ENCODE data around the gene RPRD2.
"Not testable (repeated sequence)": the region's sequence is repeated elsewhere in the genome, so short reads cannot be mapped to it uniquely, and the experiment has no call there.

Gene RPRD2

GRCh38 chr1:150389650-150390049, 25.7 kb downstream of the RPRD2 start:
- no peaks in the 10 kb centered on the region for H3K9me3 ChIP-seq (ENCODE audit: control insufficient read depth in 2 of 2, low read length in 2 of 2)
- no peaks in the 10 kb centered on the region for H3K4me1 ChIP-seq (ENCODE audit: control insufficient read depth, insufficient read depth, low read length)

GRCh38 chr1:150392627-150393026, 28.7 kb downstream of the RPRD2 start:
- H3K27me3 ChIP-seq (ENCODE audit: control insufficient read depth in 1 of 2, insufficient read depth in 2 of 2, low read length in 2 of 2), result no peaks in the 10 kb centered on the region
- H3K9me3 ChIP-seq (ENCODE audit: control insufficient read depth in 2 of 2, low read length in 2 of 2), result no peaks in the 10 kb centered on the region
- no peak overlapping the region for H3K27ac ChIP-seq (ENCODE audit: low read length)
- no peaks in the 10 kb centered on the region for H3K36me3 ChIP-seq (ENCODE audit: control insufficient read depth in 2 of 2, insufficient read depth in 2 of 2, low read length in 2 of 2)
- H3K4me3 ChIP-seq (ENCODE audit: low read length in 2 of 2), result no peak overlapping the region
- H3K9ac ChIP-seq (ENCODE audit: low read length in 2 of 2), result no peak overlapping the region
- no peaks in the 10 kb centered on the region for H3K4me1 ChIP-seq (ENCODE audit: control insufficient read depth, insufficient read depth, low read length)

More at GRCh38 chr1:150389650-150390049, 25.7 kb downstream of the RPRD2 start:
- Histone ChIP-seq H3K36me3 (ENCODE audit: control insufficient read depth in 2 of 2, insufficient read depth in 2 of 2, low read length in 2 of 2) (no peaks in the 10 kb centered on the region), H3K27ac (ENCODE audit: low read length) (no peak overlapping the region), H3K4me3 (ENCODE audit: low read length in 2 of 2) (no peak overlapping the region), H3K27me3 (ENCODE audit: control insufficient read depth in 1 of 2, insufficient read depth in 2 of 2, low read length in 2 of 2) (no peaks in the 10 kb centered on the region), H3K9ac (ENCODE audit: low read length in 2 of 2) (no peak overlapping the region)

GRCh38 chr1:150395115-150395514, 31.2 kb downstream of the RPRD2 start:
- not testable (repeated sequence) for H3K9me3 ChIP-seq (ENCODE audit: control insufficient read depth in 2 of 2, low read length in 2 of 2); H3K27me3 ChIP-seq (ENCODE audit: control insufficient read depth in 1 of 2, insufficient read depth in 2 of 2, low read length in 2 of 2); H3K36me3 ChIP-seq (ENCODE audit: control insufficient read depth in 2 of 2, insufficient read depth in 2 of 2, low read length in 2 of 2); H3K27ac ChIP-seq (ENCODE audit: low read length); H3K9ac ChIP-seq (ENCODE audit: low read length in 2 of 2); H3K4me1 ChIP-seq (ENCODE audit: control insufficient read depth, insufficient read depth, low read length); H3K4me3 ChIP-seq (ENCODE audit: low read length in 2 of 2)

GRCh38 chr1:150397392-150398032, 33.6 kb downstream of the RPRD2 start:
- Histone ChIP-seq H3K27me3 (ENCODE audit: control insufficient read depth in 1 of 2, insufficient read depth in 2 of 2, low read length in 2 of 2) (no peaks in the 10 kb centered on the region), H3K27ac (ENCODE audit: low read length) (no peak overlapping the region), H3K36me3 (ENCODE audit: control insufficient read depth in 2 of 2, insufficient read depth in 2 of 2, low read length in 2 of 2) (no peaks in the 10 kb centered on the region), H3K9me3 (ENCODE audit: control insufficient read depth in 2 of 2, low read length in 2 of 2) (no peaks in the 10 kb centered on the region), H3K4me3 (ENCODE audit: low read length in 2 of 2) (no peak overlapping the region), H3K9ac (ENCODE audit: low read length in 2 of 2) (no peak overlapping the region), H3K4me1 (ENCODE audit: control insufficient read depth, insufficient read depth, low read length) (no peaks in the 10 kb centered on the region)

GRCh38 chr1:150404465-150404864, 40.5 kb downstream of the RPRD2 start:
- H3K27me3 ChIP-seq (ENCODE audit: control insufficient read depth in 1 of 2, insufficient read depth in 2 of 2, low read length in 2 of 2), result no peaks in the 10 kb centered on the region
- H3K36me3 ChIP-seq (ENCODE audit: control insufficient read depth in 2 of 2, insufficient read depth in 2 of 2, low read length in 2 of 2), result no peaks in the 10 kb centered on the region
- H3K9me3 ChIP-seq (ENCODE audit: control insufficient read depth in 2 of 2, low read length in 2 of 2), result no peaks in the 10 kb centered on the region
- no peak overlapping the region for H3K9ac ChIP-seq (ENCODE audit: low read length in 2 of 2)
- H3K4me3 ChIP-seq (ENCODE audit: low read length in 2 of 2), result no peak overlapping the region
- H3K27ac ChIP-seq (ENCODE audit: low read length), result no peak overlapping the region
- no peaks in the 10 kb centered on the region for H3K4me1 ChIP-seq (ENCODE audit: control insufficient read depth, insufficient read depth, low read length)

- Histone ChIP-seq H3K9me3 (ENCODE audit: control insufficient read depth in 2 of 2, low read length in 2 of 2) (no peaks in the 10 kb centered on the region), H3K27ac (ENCODE audit: low read length) (no peak overlapping the region), H3K36me3 (ENCODE audit: control insufficient read depth in 2 of 2, insufficient read depth in 2 of 2, low read length in 2 of 2) (no peaks in the 10 kb centered on the region), H3K27me3 (ENCODE audit: control insufficient read depth in 1 of 2, insufficient read depth in 2 of 2, low read length in 2 of 2) (no peaks in the 10 kb centered on the region), H3K4me3 (ENCODE audit: low read length in 2 of 2) (no peak overlapping the region), H3K9ac (ENCODE audit: low read length in 2 of 2) (no peak overlapping the region), H3K4me1 (ENCODE audit: control insufficient read depth, insufficient read depth, low read length) (no peaks in the 10 kb centered on the region)
These were observed 41.7 kb downstream of the RPRD2 start for GRCh38 chr1:150405660-150406059.

- Histone ChIP-seq H3K9me3 (ENCODE audit: control insufficient read depth in 2 of 2, low read length in 2 of 2) (no peaks in the 10 kb centered on the region), H3K9ac (ENCODE audit: low read length in 2 of 2) (no peak overlapping the region), H3K4me3 (ENCODE audit: low read length in 2 of 2) (no peak overlapping the region), H3K27me3 (ENCODE audit: control insufficient read depth in 1 of 2, insufficient read depth in 2 of 2, low read length in 2 of 2) (no peaks in the 10 kb centered on the region), H3K27ac (ENCODE audit: low read length) (no peak overlapping the region), H3K4me1 (ENCODE audit: control insufficient read depth, insufficient read depth, low read length) (no peaks in the 10 kb centered on the region), H3K36me3 (ENCODE audit: control insufficient read depth in 2 of 2, insufficient read depth in 2 of 2, low read length in 2 of 2) (no peaks in the 10 kb centered on the region)
These were observed 42.5 kb downstream of the RPRD2 start for GRCh38 chr1:150406483-150406882.

GRCh38 chr1:150407330-150407729, 43.4 kb downstream of the RPRD2 start:
- Histone ChIP-seq H3K4me3 (ENCODE audit: low read length in 2 of 2) (no peak overlapping the region), H3K9ac (ENCODE audit: low read length in 2 of 2) (no peak overlapping the region), H3K9me3 (ENCODE audit: control insufficient read depth in 2 of 2, low read length in 2 of 2) (no peaks in the 10 kb centered on the region), H3K27me3 (ENCODE audit: control insufficient read depth in 1 of 2, insufficient read depth in 2 of 2, low read length in 2 of 2) (no peaks in the 10 kb centered on the region), H3K4me1 (ENCODE audit: control insufficient read depth, insufficient read depth, low read length) (no peaks in the 10 kb centered on the region), H3K27ac (ENCODE audit: low read length) (no peak overlapping the region), H3K36me3 (ENCODE audit: control insufficient read depth in 2 of 2, insufficient read depth in 2 of 2, low read length in 2 of 2) (no peaks in the 10 kb centered on the region)

- Histone ChIP-seq H3K27me3 (ENCODE audit: control insufficient read depth in 1 of 2, insufficient read depth in 2 of 2, low read length in 2 of 2) (no peaks in the 10 kb centered on the region), H3K4me3 (ENCODE audit: low read length in 2 of 2) (no peak overlapping the region), H3K27ac (ENCODE audit: low read length) (no peak overlapping the region), H3K9ac (ENCODE audit: low read length in 2 of 2) (no peak overlapping the region), H3K4me1 (ENCODE audit: control insufficient read depth, insufficient read depth, low read length) (no peaks in the 10 kb centered on the region), H3K36me3 (ENCODE audit: control insufficient read depth in 2 of 2, insufficient read depth in 2 of 2, low read length in 2 of 2) (no peaks in the 10 kb centered on the region), H3K9me3 (ENCODE audit: control insufficient read depth in 2 of 2, low read length in 2 of 2) (no peaks in the 10 kb centered on the region)
These were observed 44.9 kb downstream of the RPRD2 start for GRCh38 chr1:150408800-150409199.

- Histone ChIP-seq H3K27me3 (ENCODE audit: control insufficient read depth in 1 of 2, insufficient read depth in 2 of 2, low read length in 2 of 2) (no peaks in the 10 kb centered on the region), H3K9me3 (ENCODE audit: control insufficient read depth in 2 of 2, low read length in 2 of 2) (no peaks in the 10 kb centered on the region), H3K27ac (ENCODE audit: low read length) (no peak overlapping the region), H3K4me3 (ENCODE audit: low read length in 2 of 2) (no peak overlapping the region), H3K36me3 (ENCODE audit: control insufficient read depth in 2 of 2, insufficient read depth in 2 of 2, low read length in 2 of 2) (no peaks in the 10 kb centered on the region), H3K4me1 (ENCODE audit: control insufficient read depth, insufficient read depth, low read length) (no peaks in the 10 kb centered on the region), H3K9ac (ENCODE audit: low read length in 2 of 2) (no peak overlapping the region)
These were observed 45.8 kb downstream of the RPRD2 start for GRCh38 chr1:150409504-150410362.

- no peaks in the 10 kb centered on the region for H3K36me3 ChIP-seq (ENCODE audit: control insufficient read depth in 2 of 2, insufficient read depth in 2 of 2, low read length in 2 of 2)
- no peak overlapping the region for H3K4me3 ChIP-seq (ENCODE audit: low read length in 2 of 2)
- no peaks in the 10 kb centered on the region for H3K27me3 ChIP-seq (ENCODE audit: control insufficient read depth in 1 of 2, insufficient read depth in 2 of 2, low read length in 2 of 2)
- no peak overlapping the region for H3K9ac ChIP-seq (ENCODE audit: low read length in 2 of 2)
- no peaks in the 10 kb centered on the region for H3K4me1 ChIP-seq (ENCODE audit: control insufficient read depth, insufficient read depth, low read length)
- no peak overlapping the region for H3K27ac ChIP-seq (ENCODE audit: low read length)
- H3K9me3 ChIP-seq (ENCODE audit: control insufficient read depth in 2 of 2, low read length in 2 of 2), result no peaks in the 10 kb centered on the region
These were observed 46.7 kb downstream of the RPRD2 start for GRCh38 chr1:150410582-150411101.

Measured in stomach smooth muscle (tissue), 2 donors.